RWPE2 (cell line): Measurements from ENCODE around the gene MAP3K7CL.

Experiments
- ATAC-seq: fragments of 200-7000 bp; cut with Tn5 transposase; 3 replicates; pipeline ENCODE4 v1.9.1; 2021; ENCODE audit warnings: low read depth
- DNase-seq: peaks from one replicate; pipeline ENCODE4 v3.0.0-alpha.2; 2020; ENCODE audit warnings: low spot score
- H3K27ac ChIP-seq: fragments of 450-650 bp; 2 replicates; pipeline ENCODE4 v1.5.1; 2017; ENCODE audit warnings: mild to moderate bottlenecking; ENCODE audit not compliant: poor library complexity, severe bottlenecking
- H3K27me3 ChIP-seq: fragments of 250-450 bp; sonication (Bioruptor Pico); 2 replicates; pipeline ENCODE4 v1.5.1; 2021; ENCODE audit warnings: mild to moderate bottlenecking, moderate library complexity; ENCODE audit not compliant: insufficient read depth, poor library complexity, severe bottlenecking
- H3K36me3 ChIP-seq: fragments of 250-450 bp; sonication (Bioruptor Pico); 2 replicates; pipeline ENCODE4 v1.5.1; 2020; ENCODE audit warnings: low read depth, mild to moderate bottlenecking, moderate library complexity
- H3K4me1 ChIP-seq: fragments of 250-450 bp; sonication (Bioruptor Pico); 2 replicates; pipeline ENCODE4 v1.5.1; 2021; ENCODE audit warnings: mild to moderate bottlenecking, moderate library complexity; ENCODE audit not compliant: insufficient read depth, poor library complexity, severe bottlenecking
- H3K4me3 ChIP-seq: fragments of 250-450 bp; sonication (Bioruptor Pico); 2 replicates; pipeline ENCODE4 v1.5.1; 2021; ENCODE audit warnings: mild to moderate bottlenecking, moderate library complexity; ENCODE audit not compliant: severe bottlenecking
- H3K9me3 ChIP-seq: fragments of 250-450 bp; sonication (Bioruptor Pico); 2 replicates; pipeline ENCODE4 v1.5.1; 2021; ENCODE audit warnings: mild to moderate bottlenecking, moderate library complexity; ENCODE audit not compliant: severe bottlenecking
- TF ChIP-seq, protein P1 (sequence below): fragments of 450-650 bp; IDR thresholded peaks from one replicate; pipeline ENCODE4 v1.5.1; 2017; ENCODE audit warnings: mild to moderate bottlenecking, moderate library complexity; ENCODE audit not compliant: poor library complexity, severe bottlenecking

Gene MAP3K7CL

GRCh38 chr21:29176471-29177120 is 46.2 kb downstream of the MAP3K7CL start:
- Histone ChIP-seq H3K4me3 (no peak overlapping the region), H3K4me1 (peaks cover 17% of the 10 kb centered on the region), H3K36me3 (no peaks in the 10 kb centered on the region), H3K9me3 (no peaks in the 10 kb centered on the region), H3K27ac (no peak overlapping the region), H3K27me3 (no peaks in the 10 kb centered on the region)
- TF ChIP-seq, protein P1, sequence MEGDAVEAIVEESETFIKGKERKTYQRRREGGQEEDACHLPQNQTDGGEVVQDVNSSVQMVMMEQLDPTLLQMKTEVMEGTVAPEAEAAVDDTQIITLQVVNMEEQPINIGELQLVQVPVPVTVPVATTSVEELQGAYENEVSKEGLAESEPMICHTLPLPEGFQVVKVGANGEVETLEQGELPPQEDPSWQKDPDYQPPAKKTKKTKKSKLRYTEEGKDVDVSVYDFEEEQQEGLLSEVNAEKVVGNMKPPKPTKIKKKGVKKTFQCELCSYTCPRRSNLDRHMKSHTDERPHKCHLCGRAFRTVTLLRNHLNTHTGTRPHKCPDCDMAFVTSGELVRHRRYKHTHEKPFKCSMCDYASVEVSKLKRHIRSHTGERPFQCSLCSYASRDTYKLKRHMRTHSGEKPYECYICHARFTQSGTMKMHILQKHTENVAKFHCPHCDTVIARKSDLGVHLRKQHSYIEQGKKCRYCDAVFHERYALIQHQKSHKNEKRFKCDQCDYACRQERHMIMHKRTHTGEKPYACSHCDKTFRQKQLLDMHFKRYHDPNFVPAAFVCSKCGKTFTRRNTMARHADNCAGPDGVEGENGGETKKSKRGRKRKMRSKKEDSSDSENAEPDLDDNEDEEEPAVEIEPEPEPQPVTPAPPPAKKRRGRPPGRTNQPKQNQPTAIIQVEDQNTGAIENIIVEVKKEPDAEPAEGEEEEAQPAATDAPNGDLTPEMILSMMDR: no peak
- DNase-seq (no peak), ATAC-seq (no peak)

GRCh38 chr21:29177800-29178199 is 47.4 kb downstream of the MAP3K7CL start:
- ATAC-seq (no peak), DNase-seq (no peak)
- H3K4me1 ChIP-seq: peaks cover 25% of the 10 kb centered on the region

DNA sequence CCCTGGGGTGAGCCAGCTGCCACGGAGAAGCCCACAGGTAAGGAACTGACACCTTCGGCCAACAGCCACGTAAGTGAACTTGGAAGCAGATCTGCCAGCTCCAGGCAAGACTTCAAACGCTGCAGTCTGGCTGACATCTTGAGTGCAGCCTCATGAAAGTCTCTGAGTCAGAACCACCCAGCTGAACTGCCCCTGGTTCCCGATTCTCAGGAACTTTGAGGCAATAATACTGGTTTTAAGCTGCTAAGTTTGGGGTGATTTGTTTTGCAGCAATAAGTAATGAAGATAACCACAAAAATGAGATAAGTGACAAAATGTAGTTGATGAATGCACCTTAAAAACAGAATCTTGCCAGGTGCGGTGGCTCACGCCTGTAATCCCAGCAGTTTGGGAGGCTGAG is 48.5 kb downstream of the MAP3K7CL start:
- DNase-seq: no peak
- no peak for ATAC-seq
- no peak overlapping the region for H3K27ac ChIP-seq
- peaks cover 29% of the 10 kb centered on the region for H3K4me1 ChIP-seq
- H3K9me3 ChIP-seq: no peaks in the 10 kb centered on the region
- TF ChIP-seq, protein P1: no peak
- H3K4me3 ChIP-seq: no peak overlapping the region
- H3K27me3 ChIP-seq: no peaks in the 10 kb centered on the region
- H3K36me3 ChIP-seq: no peaks in the 10 kb centered on the region

More at GRCh38 chr21:29177800-29178199, 47.4 kb downstream of the MAP3K7CL start:
- H3K27me3 ChIP-seq: no peaks in the 10 kb centered on the region
- H3K27ac ChIP-seq: peak overlapping the region; percentile 4
- no peaks in the 10 kb centered on the region for H3K36me3 ChIP-seq
- no peak overlapping the region for H3K4me3 ChIP-seq
- H3K9me3 ChIP-seq: no peaks in the 10 kb centered on the region
- TF ChIP-seq, protein P1: no peak

- TF ChIP-seq, protein P1: no peak
- Histone ChIP-seq H3K4me3 (no peak overlapping the region), H3K9me3 (no peaks in the 10 kb centered on the region), H3K36me3 (no peaks in the 10 kb centered on the region), H3K27ac (no peak overlapping the region), H3K27me3 (no peaks in the 10 kb centered on the region), H3K4me1 (peaks cover 29% of the 10 kb centered on the region)
- ATAC-seq: no peak
- no peak for DNase-seq
Measured at GRCh38 chr21:29179503-29179902, 49.1 kb downstream of the MAP3K7CL start.

DNA sequence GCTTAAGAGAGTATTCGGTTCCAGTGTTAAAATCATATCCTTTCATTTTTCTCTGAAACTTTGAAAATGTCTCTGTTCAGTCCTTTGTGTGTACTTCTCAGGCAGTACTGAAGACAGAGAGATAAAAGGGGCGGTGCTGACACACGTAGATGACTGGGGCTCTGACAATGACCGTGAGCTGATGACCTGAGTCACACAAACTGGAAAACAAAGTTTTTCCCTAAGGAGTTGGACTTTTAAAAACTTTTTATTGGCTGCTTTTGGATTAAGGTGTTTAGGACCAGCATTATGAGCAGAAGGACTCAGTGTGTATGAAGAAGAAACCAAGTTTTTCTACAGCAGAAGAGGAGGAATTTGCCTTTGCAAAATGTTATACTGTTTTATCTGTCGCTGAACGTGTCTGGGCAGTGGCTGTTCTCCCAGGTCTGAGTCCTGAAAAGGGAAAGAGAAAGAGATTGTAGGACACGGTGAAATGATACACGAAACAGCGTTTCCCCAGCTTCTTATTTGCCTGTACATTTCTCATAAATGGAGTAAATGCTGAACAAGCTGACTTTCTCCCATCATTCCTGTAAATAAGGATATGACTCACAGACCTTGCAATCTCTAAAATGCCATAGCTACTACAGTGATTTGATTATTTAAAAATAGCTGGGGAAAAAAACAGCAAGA is 51.5 kb downstream of the MAP3K7CL start:
- Histone ChIP-seq H3K27ac (peak overlapping the region; percentile 100), H3K4me3 (peak overlapping the region; percentile 15), H3K4me1 (peaks cover 30% of the 10 kb centered on the region), H3K9me3 (no peaks in the 10 kb centered on the region), H3K36me3 (no peaks in the 10 kb centered on the region), H3K27me3 (no peaks in the 10 kb centered on the region)
- no peak for DNase-seq
- TF ChIP-seq, protein P1: no peak
- ATAC-seq: peak; percentile 91
